HEK293 (cell line): ENCODE measurements around the gene ZNF521.

ENCODE experiments used
- BCL6B ChIP-seq: fragments of 450-650 bp; formaldehyde crosslinking; IDR thresholded peaks from 2 replicates; pipeline ENCODE4 v1.5.1; 2017; ENCODE audit warnings: missing biosample characterization, missing genetic modification characterization
- FEZF1 ChIP-seq: fragments of 450-650 bp; formaldehyde crosslinking; IDR thresholded peaks from 2 replicates; pipeline ENCODE4 v1.5.1; 2016; ENCODE audit warnings: missing biosample characterization, missing genetic modification characterization
- GLI4 ChIP-seq: fragments of 450-650 bp; formaldehyde crosslinking; IDR thresholded peaks from 2 replicates; pipeline ENCODE4 v1.5.1; 2016; ENCODE audit warnings: missing biosample characterization, missing genetic modification characterization
- KLF1 ChIP-seq: fragments of 450-650 bp; formaldehyde crosslinking; IDR thresholded peaks from 2 replicates; pipeline ENCODE4 v1.5.1; 2016; ENCODE audit warnings: missing biosample characterization, missing genetic modification characterization
- MEIS1 ChIP-seq: sonication (generic); formaldehyde crosslinking; IDR thresholded peaks from 2 replicates; pipeline ENCODE4 v1.8.1; 2022; ENCODE audit warnings: missing genetic modification reagents, mild to moderate bottlenecking, borderline replicate concordance
- PRDM4 ChIP-seq: fragments of 450-650 bp; formaldehyde crosslinking; IDR thresholded peaks from 2 replicates; pipeline ENCODE4 v1.5.1; 2017; ENCODE audit warnings: missing biosample characterization, missing genetic modification characterization
- ZBTB17 ChIP-seq: fragments of 450-650 bp; formaldehyde crosslinking; IDR thresholded peaks from 2 replicates; pipeline ENCODE4 v1.5.1; 2016; ENCODE audit warnings: missing biosample characterization, missing genetic modification characterization
- ZBTB20 ChIP-seq: fragments of 450-650 bp; formaldehyde crosslinking; IDR thresholded peaks from 2 replicates; pipeline ENCODE4 v1.5.1; 2016; ENCODE audit warnings: missing biosample characterization, missing genetic modification characterization
- ZBTB49 ChIP-seq: fragments of 450-650 bp; formaldehyde crosslinking; IDR thresholded peaks from 2 replicates; pipeline ENCODE4 v1.5.1; 2016; ENCODE audit warnings: missing biosample characterization, missing genetic modification characterization, low read depth
- ZEB2 ChIP-seq: fragments of 450-650 bp; formaldehyde crosslinking; IDR thresholded peaks from 2 replicates; pipeline ENCODE4 v1.5.1; 2016; ENCODE audit warnings: missing biosample characterization, missing genetic modification characterization
- ZNF121 ChIP-seq: fragments of 450-650 bp; formaldehyde crosslinking; IDR thresholded peaks from 2 replicates; pipeline ENCODE4 v1.5.1; 2016; ENCODE audit warnings: missing biosample characterization, missing genetic modification characterization
- ZNF138 ChIP-seq: fragments of 450-650 bp; formaldehyde crosslinking; IDR thresholded peaks from 2 replicates; pipeline ENCODE4 v1.5.1; 2016; ENCODE audit warnings: missing biosample characterization, missing genetic modification characterization, borderline replicate concordance
- ZNF175 ChIP-seq: fragments of 450-650 bp; formaldehyde crosslinking; IDR thresholded peaks from 2 replicates; pipeline ENCODE4 v1.5.1; 2016; ENCODE audit warnings: missing biosample characterization, missing genetic modification characterization
- ZNF184 ChIP-seq: fragments of 450-650 bp; IDR thresholded peaks from 2 replicates; pipeline ENCODE4 v1.5.1; 2018; ENCODE audit warnings: missing biosample characterization, mild to moderate bottlenecking, missing genetic modification characterization
- ZNF2 ChIP-seq: fragments of 450-650 bp; formaldehyde crosslinking; IDR thresholded peaks from 2 replicates; pipeline ENCODE4 v1.5.1; 2016; ENCODE audit warnings: missing biosample characterization, missing genetic modification characterization
- ZNF248 ChIP-seq: fragments of 450-650 bp; formaldehyde crosslinking; IDR thresholded peaks from 2 replicates; pipeline ENCODE4 v1.5.1; 2017; ENCODE audit warnings: missing biosample characterization, missing genetic modification characterization
- ZNF280D ChIP-seq: fragments of 450-650 bp; formaldehyde crosslinking; IDR thresholded peaks from 2 replicates; pipeline ENCODE4 v1.5.1; 2016; ENCODE audit warnings: missing biosample characterization, missing genetic modification characterization
- ZNF292 ChIP-seq: fragments of 450-650 bp; formaldehyde crosslinking; IDR thresholded peaks from 2 replicates; pipeline ENCODE4 v1.5.1; 2016; ENCODE audit warnings: low read depth, missing biosample characterization, missing genetic modification characterization, borderline replicate concordance
- ZNF311 ChIP-seq: fragments of 450-650 bp; formaldehyde crosslinking; IDR thresholded peaks from 2 replicates; pipeline ENCODE4 v1.5.1; 2017; ENCODE audit warnings: missing biosample characterization, missing genetic modification characterization, borderline replicate concordance
- ZNF335 ChIP-seq: fragments of 450-650 bp; formaldehyde crosslinking; conservative IDR thresholded peaks from 2 replicates; pipeline ENCODE4 v1.5.1; 2016; ENCODE audit warnings: missing biosample characterization, missing genetic modification characterization
- ZNF529 ChIP-seq: fragments of 450-650 bp; formaldehyde crosslinking; IDR thresholded peaks from 2 replicates; pipeline ENCODE4 v1.5.1; 2017; ENCODE audit warnings: missing genetic modification characterization, missing biosample characterization; ENCODE audit not compliant: insufficient replicate concordance
- ZNF544 ChIP-seq: fragments of 450-650 bp; formaldehyde crosslinking; IDR thresholded peaks from 2 replicates; pipeline ENCODE4 v1.5.0; 2017; ENCODE audit warnings: missing biosample characterization, missing genetic modification characterization
- ZNF548 ChIP-seq: fragments of 450-650 bp; formaldehyde crosslinking; IDR thresholded peaks from 2 replicates; pipeline ENCODE4 v1.5.1; 2016; ENCODE audit warnings: missing biosample characterization, missing genetic modification characterization
- ZNF549 ChIP-seq: fragments of 450-650 bp; IDR thresholded peaks from 2 replicates; pipeline ENCODE4 v1.5.1; 2018; ENCODE audit warnings: missing biosample characterization, missing genetic modification characterization, mild to moderate bottlenecking, inconsistent platforms, moderate library complexity
- ZNF561 ChIP-seq: fragments of 450-650 bp; IDR thresholded peaks from 2 replicates; pipeline ENCODE4 v1.5.1; 2018; ENCODE audit warnings: missing biosample characterization, missing genetic modification characterization, borderline replicate concordance
- ZNF580 ChIP-seq: fragments of 450-650 bp; formaldehyde crosslinking; IDR thresholded peaks from 2 replicates; pipeline ENCODE4 v1.5.1; 2016; ENCODE audit warnings: missing biosample characterization, missing genetic modification characterization
- ZNF658 ChIP-seq: fragments of 450-650 bp; formaldehyde crosslinking; IDR thresholded peaks from 2 replicates; pipeline ENCODE4; 2016; ENCODE audit warnings: missing biosample characterization, missing genetic modification characterization
- ZNF701 ChIP-seq: fragments of 450-650 bp; formaldehyde crosslinking; IDR thresholded peaks from 2 replicates; pipeline ENCODE4 v1.5.1; 2016; ENCODE audit warnings: missing biosample characterization, missing genetic modification characterization
- ZNF76 ChIP-seq: fragments of 450-650 bp; formaldehyde crosslinking; IDR thresholded peaks from 2 replicates; pipeline ENCODE4; 2016; ENCODE audit warnings: low read depth, missing biosample characterization, missing genetic modification characterization, borderline replicate concordance
- ZNF777 ChIP-seq: fragments of 450-650 bp; formaldehyde crosslinking; IDR thresholded peaks from 2 replicates; pipeline ENCODE4 v1.5.1; 2017; ENCODE audit warnings: missing biosample characterization, missing genetic modification characterization, borderline replicate concordance
- ZNF792 ChIP-seq: fragments of 450-650 bp; formaldehyde crosslinking; IDR thresholded peaks from 2 replicates; pipeline ENCODE4 v1.5.1; 2016; ENCODE audit warnings: missing biosample characterization, missing genetic modification characterization
- ZSCAN16 ChIP-seq: fragments of 450-650 bp; formaldehyde crosslinking; IDR thresholded peaks from 2 replicates; pipeline ENCODE4 v1.5.1; 2016; ENCODE audit warnings: missing biosample characterization, missing genetic modification characterization
- ZSCAN23 ChIP-seq: fragments of 450-650 bp; formaldehyde crosslinking; IDR thresholded peaks from 2 replicates; pipeline ENCODE4 v1.5.1; 2016; ENCODE audit warnings: missing biosample characterization, missing genetic modification characterization

ZNF521 gene

GRCh38 chr18:25289001-25289631, 62.9 kb downstream of the ZNF521 start (continued):
- TF ChIP-seq PRDM4 (no peak; the same call in 1 of the 2 replicates), ZNF280D (tag by site-specific recombination) (no peak), ZNF529 (tag by site-specific recombination) (no peak), ZNF121 (tag by site-specific recombination) (no peak), MEIS1 (CRISPR knock-in tag) (no peak), FEZF1 (tag by site-specific recombination) (0 out of 2 replicates have a peak, but pooled peaks have one; percentile 30), ZSCAN16 (tag by site-specific recombination) (no peak), ZBTB20 (tag by site-specific recombination) (no peak), ZNF561 (tag by site-specific recombination) (peak; percentile 36; the same call in 1 of the 2 replicates), ZNF175 (tag by site-specific recombination) (no peak), ZNF658 (tag by site-specific recombination) (no peak), ZNF138 (no peak), KLF1 (tag by site-specific recombination) (no peak), ZNF248 (tag by site-specific recombination) (no peak), ZNF580 (tag by site-specific recombination) (no peak), ZNF184 (tag by site-specific recombination) (no peak), ZNF548 (no peak), ZNF292 (tag by site-specific recombination) (no peak), ZNF777 (no peak), ZNF792 (tag by site-specific recombination) (no peak), ZBTB17 (peak; percentile 33; the same call in 1 of the 2 replicates), ZNF311 (tag by site-specific recombination) (no peak), ZBTB49 (tag by site-specific recombination) (no peak), GLI4 (tag by site-specific recombination) (no peak), ZNF335 (tag by site-specific recombination) (peak; percentile 55), ZNF701 (tag by site-specific recombination) (no peak), ZNF549 (tag by site-specific recombination) (no peak), ZSCAN23 (tag by site-specific recombination) (no peak), ZNF544 (no peak), ZNF2 (tag by site-specific recombination) (no peak), ZNF76 (tag by site-specific recombination) (no peak), ZEB2 (tag by site-specific recombination) (peak; percentile 75), BCL6B (0 out of 2 replicates have a peak, but pooled peaks have one; percentile 44)
